ENCODE results near the gene MAP4K3. TPM values are rescaled to one million over a fixed set of nuclear protein-coding genes. Genes with fewer than 3 reads are reported as not detected.

MAP4K3 gene
- total and polyA plus RNA-seq, 8 donors = 8.2 to 23.1 (median 16.3) TPM

GRCh38 chr2:39218391-39218790 is 218.7 kb downstream of the MAP4K3 start:
- no peak for ATAC-seq
- WGBS, 2 donors = 83 to 88% methylated on average over 5 of the region's 5 CpGs
- intact Hi-C loops (cut with DNase I) = no loop called here
- H3K27me3 ChIP-seq = no peaks in the 10 kb centered on the region
- no peaks in the 10 kb centered on the region for H3K4me1 ChIP-seq
- no peak overlapping the region for H3K27ac ChIP-seq
- no peak for FAIRE-seq
- no peak for DNase-seq
- no peaks in the 10 kb centered on the region for H3K36me3 ChIP-seq
- H3K9me3 ChIP-seq = no peaks in the 10 kb centered on the region
- H3K4me3 ChIP-seq = no peak overlapping the region
- TF ChIP-seq CTCF (IDR thresholded peaks at IDR 0.05) = no peak

DNA sequence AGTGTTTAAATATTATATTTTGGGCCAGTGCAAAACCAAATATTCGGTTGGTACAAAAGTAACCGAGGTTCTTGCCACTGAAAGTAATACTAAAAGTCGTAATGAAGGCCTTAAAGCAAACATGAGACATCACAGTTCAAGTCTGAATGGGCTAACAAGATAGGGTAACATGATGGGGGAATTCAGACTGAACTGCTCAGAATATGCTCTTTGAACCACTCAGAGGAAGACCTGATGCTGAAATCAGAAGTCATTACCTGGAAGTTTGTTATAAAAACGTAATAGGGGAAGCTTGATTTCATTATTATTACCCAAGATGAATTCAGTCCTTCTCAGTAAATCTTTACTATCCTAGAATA is 219.9 kb downstream of the MAP4K3 start:
- WGBS, 2 donors = 72 to 85% methylated on average over 4 of the region's 4 CpGs
- H3K9me3 ChIP-seq = no peaks in the 10 kb centered on the region
- H3K36me3 ChIP-seq = no peaks in the 10 kb centered on the region
- intact Hi-C loops (cut with DNase I) = no loop called here
- no peaks in the 10 kb centered on the region for H3K4me1 ChIP-seq
- ATAC-seq (no peak), DNase-seq (no peak), FAIRE-seq (no peak)
- TF ChIP-seq CTCF (IDR thresholded peaks at IDR 0.05) = no peak
- H3K4me3 ChIP-seq = no peak overlapping the region
- no peaks in the 10 kb centered on the region for H3K27me3 ChIP-seq
- no peak overlapping the region for H3K27ac ChIP-seq

DNA sequence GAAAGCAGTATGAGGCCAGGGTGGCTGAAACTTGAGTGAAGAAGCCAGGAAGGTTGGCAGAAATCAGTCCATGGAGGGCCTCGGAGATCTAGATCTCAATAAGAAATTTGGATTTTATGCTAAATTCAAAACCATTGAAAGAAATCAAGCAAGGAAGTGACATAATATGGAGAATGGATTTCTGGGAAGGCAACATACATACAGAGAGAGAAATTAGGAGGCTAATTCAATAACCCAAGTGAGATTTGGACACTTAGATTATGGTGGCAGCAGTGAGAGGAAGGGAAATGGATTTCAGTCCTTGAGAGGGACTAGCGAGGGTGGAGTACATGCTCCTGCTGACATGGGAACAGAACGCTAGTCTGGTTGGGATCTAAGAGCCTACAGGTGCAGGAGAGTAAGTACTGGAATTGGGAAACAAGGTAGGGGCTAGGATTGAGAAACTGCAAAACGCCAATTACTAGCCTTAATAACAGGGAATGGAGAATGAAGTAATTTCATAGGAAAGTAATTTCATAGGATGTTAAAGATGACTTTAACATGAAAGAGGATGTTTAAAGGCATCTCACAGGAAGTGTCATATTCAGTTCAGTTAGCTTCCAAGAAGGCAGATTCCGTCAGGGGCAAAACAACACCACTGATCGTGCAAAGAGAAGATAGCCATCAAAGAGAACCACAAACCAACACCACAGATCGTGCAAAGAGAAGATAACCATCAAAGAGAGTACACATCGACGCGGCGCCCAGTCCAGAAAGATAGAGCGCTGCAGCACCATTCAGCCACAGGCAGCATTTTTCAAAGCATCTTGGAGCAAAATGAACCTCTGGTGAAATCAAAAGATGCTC is 220.5 kb downstream of the MAP4K3 start:
- no peaks in the 10 kb centered on the region for H3K4me1 ChIP-seq
- ATAC-seq (no peak), DNase-seq (no peak), FAIRE-seq (no peak)
- no peaks in the 10 kb centered on the region for H3K27me3 ChIP-seq
- WGBS, 2 donors = 75 to 79% methylated on average over 12 of the region's 12 CpGs
- no peaks in the 10 kb centered on the region for H3K9me3 ChIP-seq
- H3K27ac ChIP-seq = no peak overlapping the region
- intact Hi-C loops (cut with DNase I) = no loop called here
- no peaks in the 10 kb centered on the region for H3K36me3 ChIP-seq
- no peak for TF ChIP-seq CTCF (IDR thresholded peaks at IDR 0.05)
- no peak overlapping the region for H3K4me3 ChIP-seq

DNA sequence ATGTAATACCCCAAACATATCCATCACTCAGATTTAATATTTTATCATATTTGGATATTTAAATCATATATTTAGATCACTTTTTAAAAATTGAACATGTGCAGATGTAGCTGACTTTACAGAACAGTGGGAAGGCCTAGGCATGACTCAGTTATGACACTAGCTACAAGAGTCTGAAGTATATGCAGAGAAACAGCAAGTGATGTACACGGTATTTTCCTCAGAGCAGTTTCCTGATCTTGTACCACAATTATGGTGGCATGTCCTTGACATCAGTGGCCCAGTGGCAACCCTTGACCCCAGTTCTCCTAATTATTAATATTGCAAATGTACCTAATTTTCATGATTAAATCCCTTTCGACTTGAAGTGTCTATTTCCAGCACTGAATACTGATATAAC is 221.5 kb downstream of the MAP4K3 start:
- intact Hi-C loops (cut with DNase I) = no loop called here
- Histone ChIP-seq H3K4me3 (no peak overlapping the region), H3K27ac (no peak overlapping the region), H3K27me3 (no peaks in the 10 kb centered on the region), H3K9me3 (no peaks in the 10 kb centered on the region), H3K4me1 (no peaks in the 10 kb centered on the region), H3K36me3 (no peaks in the 10 kb centered on the region)
- DNase-seq = no peak
- FAIRE-seq = no peak
- WGBS, 2 donors = 63 to 82% methylated on average over 2 of the region's 2 CpGs
- ATAC-seq = no peak
- TF ChIP-seq CTCF (IDR thresholded peaks at IDR 0.05) = no peak

DNA sequence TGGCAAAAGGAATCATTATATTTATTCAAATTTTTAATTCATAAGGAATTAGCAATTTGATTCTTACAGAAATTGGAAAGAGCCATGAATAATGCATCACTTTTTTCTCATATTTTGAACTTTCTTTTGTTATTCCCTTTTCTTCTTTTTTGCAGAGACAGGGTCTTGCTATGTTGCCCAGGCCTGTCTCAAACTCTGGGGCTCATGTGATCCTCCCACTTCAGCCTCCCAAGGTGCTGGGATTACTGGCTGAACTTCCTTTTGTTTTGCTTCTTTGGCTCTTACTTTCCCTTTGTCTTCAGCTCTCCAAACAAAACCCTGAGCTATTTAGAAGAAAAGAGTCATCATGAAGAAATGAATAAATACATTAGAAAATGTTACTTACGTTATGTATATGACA is 224.1 kb downstream of the MAP4K3 start:
- H3K9me3 ChIP-seq = no peaks in the 10 kb centered on the region
- no peaks in the 10 kb centered on the region for H3K36me3 ChIP-seq
- no peaks in the 10 kb centered on the region for H3K4me1 ChIP-seq
- intact Hi-C loops (cut with DNase I) = no loop called here
- no peak overlapping the region for H3K27ac ChIP-seq
- TF ChIP-seq CTCF (IDR thresholded peaks at IDR 0.05) = no peak
- 92 to 93% methylated on average over 1 of the region's 1 CpG for WGBS, 2 donors
- no peak for ATAC-seq
- H3K27me3 ChIP-seq = no peaks in the 10 kb centered on the region
- FAIRE-seq = no peak
- H3K4me3 ChIP-seq = no peak overlapping the region
- DNase-seq = no peak

Measured in pancreas (tissue), 10 donors.